Stimulated activated CD4-positive, alpha-beta T cell treated with anti-CD3 and anti-CD28 coated beads, TNF-alpha, amount 100 ng/mL, for 4 hours (primary cell): ENCODE data around the gene ZC3H7B.
"Not testable (repeated sequence)": the region's sequence is repeated elsewhere in the genome, so short reads cannot be mapped to it uniquely, and the experiment has no call there.

Experiments
- DNase-seq, 3 experiments: peaks; one replicate each; pipeline ENCODE4 v3.0.0-alpha.2; 2020; ENCODE audit warnings: low read depth in 3 of 3

Gene ZC3H7B

DNA sequence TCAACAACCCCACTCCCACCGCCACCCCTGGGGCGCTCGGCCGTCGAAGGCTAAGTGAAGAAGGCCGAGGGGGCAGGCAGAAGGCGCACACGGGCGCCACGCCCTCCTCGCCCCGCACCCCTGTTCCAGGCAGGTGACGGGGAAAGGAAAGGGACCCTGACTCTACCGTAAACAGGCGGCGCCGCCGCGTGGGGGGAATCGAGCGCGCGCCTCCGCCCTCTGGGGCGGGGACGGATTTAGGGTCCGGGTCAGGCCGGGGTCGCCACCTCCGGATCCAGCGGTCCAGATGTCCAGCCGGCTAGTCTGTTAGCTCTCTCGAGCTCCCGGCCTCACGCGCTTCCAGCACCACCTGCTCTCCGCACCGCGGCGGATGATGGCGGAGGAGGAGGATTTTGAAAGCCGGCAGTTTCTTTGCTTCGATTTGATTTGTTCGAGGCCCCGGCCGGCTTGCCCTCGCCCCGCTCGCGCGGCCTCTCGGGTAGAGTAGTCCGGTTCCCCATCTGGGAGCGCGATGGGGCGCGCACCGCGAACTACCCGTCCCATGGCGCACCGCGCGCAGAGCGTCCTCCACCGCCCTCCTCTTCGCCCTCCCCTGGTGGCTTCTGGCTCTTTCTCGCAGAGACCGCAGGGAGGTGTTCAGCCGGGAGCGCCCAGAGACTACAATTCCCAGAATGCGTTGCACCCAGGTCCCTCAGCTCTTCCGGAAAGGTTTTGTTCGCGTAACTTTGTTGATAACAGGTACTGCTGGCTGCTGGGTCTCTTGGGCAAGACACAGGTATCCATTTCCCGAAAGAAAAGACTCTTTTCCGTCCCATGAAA lies 15.3 kb upstream of the ZC3H7B start, which contains the start of gene RANGAP1:
RANGAP1 (minus strand) TSS at position 368 of the 819 bp plus-strand sequence. CDS start 5,143 bp downstream, outside the sequence.
- DNase-seq: peak; percentile 91 to 97 (median 96)

- peak in 1 of 3 experiments; percentile 15 for DNase-seq
These were observed 14.7 kb upstream of the ZC3H7B start for GRCh38 chr22:41286639-41287091.

DNA sequence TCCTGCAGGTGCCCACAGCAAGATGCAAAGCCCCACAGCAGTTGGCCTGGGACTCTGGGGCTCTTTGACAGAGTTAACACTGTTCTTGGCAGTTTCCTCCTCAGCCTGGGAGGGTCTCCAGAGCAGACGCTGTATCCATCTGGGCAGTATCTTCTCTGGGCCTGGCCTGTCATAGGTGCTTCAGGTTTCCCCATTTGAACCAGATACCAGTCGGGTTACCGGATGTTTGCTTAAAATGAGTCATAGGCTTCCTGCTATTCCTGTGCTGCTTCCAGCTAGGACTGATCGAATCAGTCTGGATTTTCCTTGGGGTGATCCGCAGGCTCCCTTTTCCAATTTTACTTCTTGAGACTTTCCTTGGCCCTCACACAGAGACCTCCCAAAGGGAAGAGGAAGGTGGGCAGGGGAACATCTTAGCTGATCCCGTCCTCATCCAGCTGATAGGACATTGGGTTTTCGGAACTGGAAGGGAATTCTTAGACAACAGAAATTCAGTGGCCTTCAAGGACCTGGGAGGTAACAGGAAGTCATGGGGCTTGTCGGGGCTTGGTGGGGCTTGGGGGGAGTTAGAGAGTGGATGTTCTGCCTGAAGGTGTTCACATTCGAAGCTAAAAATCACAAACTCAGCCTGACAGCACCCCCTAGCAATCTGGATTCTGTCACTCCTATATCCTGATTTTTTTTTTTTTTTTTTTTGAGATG lies 12.9 kb upstream of the ZC3H7B start:
- DNase-seq: no peak

DNA sequence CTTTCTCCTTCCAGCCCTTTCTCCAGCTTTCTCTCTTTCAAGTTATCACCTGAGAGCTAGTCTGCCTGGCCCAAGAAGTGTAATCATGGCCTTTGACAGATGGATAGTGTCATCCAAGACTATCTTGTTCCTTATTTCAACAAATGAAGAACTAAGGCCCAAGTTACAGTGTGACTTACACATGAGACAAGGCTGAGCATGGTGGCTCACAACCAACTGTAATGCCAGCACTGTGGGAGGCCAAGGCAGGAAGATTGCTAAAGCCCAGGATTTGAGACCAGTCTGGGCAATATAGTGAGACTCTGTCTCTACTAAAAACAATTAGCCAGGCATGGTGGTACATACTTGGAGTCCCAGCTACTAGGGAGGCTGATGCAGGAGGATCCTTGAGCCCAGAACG lies 11.7 kb upstream of the ZC3H7B start:
- DNase-seq: no peak

DNA sequence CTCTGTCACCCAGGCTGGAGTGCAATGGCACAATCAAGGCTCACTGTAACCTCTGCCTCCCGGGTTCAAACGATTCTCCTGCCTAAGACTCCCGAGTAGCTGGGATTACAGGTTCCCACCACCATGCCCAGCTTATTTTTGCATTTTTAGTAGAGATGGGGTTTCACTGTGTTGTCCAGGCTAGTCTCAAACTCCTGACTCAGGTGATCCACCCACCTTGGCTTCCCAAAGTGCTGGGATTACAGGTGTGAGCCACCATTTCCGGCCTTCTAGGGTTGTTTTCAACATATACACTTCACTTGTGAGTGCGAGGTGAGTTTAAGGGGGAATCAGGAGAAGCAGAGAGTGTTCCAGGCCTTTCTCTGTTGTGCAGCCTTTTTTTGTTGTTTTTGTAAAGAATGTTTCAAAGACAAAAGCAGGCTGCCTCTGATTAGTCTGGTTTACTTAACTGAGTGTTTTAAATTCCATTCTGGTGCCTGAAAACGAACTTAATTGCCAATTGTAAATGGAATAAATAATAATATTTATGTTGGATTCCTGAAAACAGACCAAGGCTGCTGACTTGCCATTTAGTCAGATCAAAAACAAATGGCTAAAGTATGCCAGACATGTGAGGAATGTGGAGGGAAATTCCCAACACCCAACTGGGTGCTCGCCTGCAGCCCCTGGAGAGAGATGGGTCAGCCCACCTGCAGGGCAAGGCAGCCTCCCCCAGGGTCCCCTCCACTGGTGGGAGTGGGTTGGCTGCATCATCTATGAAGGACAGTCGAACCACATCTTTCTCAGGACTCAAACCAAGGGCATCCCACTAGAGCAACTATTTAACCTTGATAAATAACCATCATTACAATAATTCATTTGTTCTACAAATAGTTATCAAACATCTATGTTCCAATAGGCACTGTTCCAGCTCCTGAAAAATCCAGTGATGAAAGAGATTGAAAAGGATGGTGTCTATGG lies 10.8 kb upstream of the ZC3H7B start:
- DNase-seq: no peak

DNA sequence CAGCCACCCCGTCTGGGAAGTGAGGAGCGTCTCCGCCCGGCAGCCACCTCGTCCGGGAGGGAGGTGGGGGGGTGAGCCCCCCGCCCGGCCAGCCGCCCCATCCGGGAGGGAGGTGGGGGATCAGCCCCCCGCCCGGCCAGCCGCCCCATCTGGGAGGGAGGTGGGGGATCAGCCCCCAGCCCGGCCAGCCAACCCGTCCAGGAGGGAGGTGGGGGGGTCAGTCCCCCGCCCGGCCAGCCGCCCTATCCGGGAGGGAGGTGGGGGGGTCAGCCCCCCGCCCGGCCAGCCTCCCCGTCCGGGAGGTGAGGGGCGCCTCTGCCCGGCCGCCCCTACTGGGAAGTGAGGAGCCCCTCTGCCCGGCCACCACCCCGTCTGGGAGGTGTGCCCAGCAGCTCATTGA lies 6.5 kb upstream of the ZC3H7B start:
- DNase-seq: not testable (repeated sequence)

GRCh38 chr22:41296826-41297667 lies 4.3 kb upstream of the ZC3H7B start:
- no peak for DNase-seq

GRCh38 chr22:41300661-41301060 lies 664 bp upstream of the ZC3H7B start:
- no peak for DNase-seq

DNA sequence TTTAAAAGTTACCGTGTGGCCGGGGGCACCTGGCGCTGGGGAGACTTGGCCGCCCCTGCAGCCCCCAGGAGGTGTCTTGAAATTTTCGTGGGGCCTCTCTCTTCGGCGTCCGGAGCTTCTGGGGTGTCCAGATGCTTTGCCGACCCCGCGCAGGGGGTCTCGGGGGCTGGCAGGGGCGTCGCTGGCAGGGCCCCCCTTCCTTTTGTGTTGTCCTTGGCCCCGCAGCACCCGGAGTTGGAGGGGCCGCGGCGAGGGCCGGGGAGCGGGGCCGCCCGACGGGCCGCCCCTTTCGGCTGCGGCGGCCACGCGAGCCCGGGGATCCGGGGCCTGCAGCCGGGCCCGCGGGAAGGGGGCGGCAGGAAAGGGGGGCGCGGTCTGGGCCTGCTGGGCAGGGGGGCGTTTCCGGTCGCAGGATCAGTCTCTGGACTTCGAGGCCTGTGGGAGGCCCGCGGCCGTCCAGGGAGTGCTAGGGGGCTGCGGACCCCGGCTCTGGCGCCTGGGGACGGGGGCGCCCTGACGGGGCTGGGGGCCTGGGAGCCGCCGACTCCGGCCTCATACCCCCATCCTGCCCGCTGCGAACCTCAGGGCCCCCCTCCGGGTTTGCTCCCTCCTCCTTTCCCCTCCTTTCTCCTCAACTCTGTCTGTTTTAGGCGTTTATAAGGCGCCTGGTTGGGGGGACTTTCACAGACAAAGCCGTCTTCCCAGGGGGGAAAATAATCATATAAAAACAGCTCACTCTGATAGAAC lies 869 bp downstream of the ZC3H7B start:
- DNase-seq: no peak

GRCh38 chr22:41302811-41303210 lies 1.5 kb downstream of the ZC3H7B start:
- DNase-seq: no peak

- no peak for DNase-seq
These were observed 4.3 kb downstream of the ZC3H7B start for GRCh38 chr22:41305646-41306045.

DNA sequence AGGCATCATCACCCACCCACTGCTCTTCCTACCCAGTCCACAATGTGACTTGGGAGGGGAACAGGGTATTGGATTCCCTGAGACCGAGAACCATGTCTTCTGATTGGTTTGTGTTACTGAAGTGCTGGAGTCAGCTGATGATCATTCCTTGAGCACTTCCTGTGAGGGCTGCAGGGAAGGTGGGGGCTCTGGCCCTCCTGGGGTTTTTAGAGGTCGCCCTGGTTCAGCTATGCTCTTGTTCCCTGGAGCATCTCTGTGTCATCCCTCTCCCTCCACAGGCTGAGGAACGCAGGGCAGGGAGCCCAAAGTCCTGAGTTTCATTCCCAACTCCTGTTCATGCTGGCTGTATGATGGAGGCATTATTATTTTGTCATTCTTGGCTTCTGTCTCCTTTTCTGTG lies 6.7 kb downstream of the ZC3H7B start:
- no peak for DNase-seq

DNA sequence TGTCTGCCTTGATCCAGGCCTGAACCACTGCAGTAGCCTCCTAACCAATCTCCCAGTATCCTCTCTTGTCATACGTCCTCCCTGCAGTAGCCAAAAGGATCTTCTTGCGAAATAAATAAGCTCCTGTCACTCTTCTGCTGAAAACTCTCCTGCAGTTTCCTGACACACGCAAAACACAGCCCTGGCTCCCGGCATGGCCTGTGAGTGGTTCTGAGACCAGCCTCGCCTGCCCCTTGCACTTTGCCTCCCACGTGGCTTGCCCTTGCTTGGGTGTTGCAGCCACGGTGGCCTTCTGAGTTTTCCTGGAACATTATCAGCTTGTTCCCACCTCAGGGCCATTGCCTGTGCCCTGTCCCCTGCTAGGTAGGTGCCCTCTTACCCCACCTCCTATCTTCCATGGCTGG lies 7.2 kb downstream of the ZC3H7B start:
- DNase-seq: no peak

DNA sequence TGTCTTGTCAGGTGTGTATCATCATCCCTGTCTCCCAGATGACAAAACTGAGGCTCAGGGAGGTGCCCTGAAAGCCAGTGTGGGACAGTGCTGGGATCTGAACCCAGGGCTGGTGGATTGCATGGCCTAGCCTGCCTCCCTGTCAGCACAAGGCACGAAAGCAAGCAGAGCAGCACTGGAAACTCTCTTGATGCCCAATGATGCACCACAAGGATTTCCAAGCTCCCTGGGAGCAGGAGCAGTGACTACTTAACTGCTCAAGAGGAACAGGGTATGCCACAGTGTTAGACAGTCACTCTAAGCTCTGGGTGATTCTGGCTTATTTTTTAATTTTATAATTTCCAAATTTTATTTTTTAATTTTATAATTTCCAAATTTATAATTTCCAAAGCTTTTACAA lies 9.0 kb downstream of the ZC3H7B start:
- no peak for DNase-seq

DNA sequence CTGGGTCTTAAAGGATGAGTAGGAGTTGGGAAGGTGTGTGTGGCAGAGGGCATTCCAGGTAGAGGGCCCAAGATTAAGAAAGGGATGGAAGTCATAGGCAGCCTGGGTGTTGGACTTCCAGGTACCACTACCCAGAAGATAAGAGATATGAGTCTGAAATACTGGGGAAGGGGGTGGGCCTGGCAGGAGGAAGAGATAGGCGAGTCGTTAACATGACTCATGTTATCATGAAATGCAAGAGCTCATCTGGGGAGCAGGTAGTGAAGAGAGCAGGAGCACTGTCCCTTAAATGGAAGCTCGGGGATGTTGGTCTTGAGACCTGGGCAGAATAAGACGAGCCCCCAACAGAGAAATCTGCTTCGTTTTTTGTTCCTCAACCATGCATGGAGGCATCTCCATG lies 10.2 kb downstream of the ZC3H7B start:
- no peak for DNase-seq

DNA sequence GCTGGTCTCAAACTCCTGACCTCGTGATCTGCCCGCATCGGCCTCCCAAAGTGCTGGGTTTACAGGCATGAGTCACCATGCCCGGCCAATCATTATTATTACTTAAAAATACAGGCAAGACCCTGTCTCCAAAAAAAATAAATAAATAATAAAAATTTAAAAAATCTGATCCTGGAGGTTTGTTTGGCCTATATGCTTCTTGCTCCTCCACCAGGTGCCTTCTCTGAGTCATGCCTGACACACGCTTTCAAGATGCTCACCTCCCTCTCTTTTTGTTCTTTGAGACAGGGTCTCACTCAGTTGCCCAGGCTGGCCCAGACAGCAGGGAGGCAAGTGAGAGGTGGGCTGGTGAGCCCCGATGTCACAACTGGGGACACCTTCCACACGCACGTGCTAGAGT lies 13.5 kb downstream of the ZC3H7B start:
- DNase-seq: no peak

GRCh38 chr22:41315586-41315985 lies 14.3 kb downstream of the ZC3H7B start:
- no peak for DNase-seq

- DNase-seq: no peak
These were observed 19.3 kb downstream of the ZC3H7B start for GRCh38 chr22:41320416-41321240.

DNA sequence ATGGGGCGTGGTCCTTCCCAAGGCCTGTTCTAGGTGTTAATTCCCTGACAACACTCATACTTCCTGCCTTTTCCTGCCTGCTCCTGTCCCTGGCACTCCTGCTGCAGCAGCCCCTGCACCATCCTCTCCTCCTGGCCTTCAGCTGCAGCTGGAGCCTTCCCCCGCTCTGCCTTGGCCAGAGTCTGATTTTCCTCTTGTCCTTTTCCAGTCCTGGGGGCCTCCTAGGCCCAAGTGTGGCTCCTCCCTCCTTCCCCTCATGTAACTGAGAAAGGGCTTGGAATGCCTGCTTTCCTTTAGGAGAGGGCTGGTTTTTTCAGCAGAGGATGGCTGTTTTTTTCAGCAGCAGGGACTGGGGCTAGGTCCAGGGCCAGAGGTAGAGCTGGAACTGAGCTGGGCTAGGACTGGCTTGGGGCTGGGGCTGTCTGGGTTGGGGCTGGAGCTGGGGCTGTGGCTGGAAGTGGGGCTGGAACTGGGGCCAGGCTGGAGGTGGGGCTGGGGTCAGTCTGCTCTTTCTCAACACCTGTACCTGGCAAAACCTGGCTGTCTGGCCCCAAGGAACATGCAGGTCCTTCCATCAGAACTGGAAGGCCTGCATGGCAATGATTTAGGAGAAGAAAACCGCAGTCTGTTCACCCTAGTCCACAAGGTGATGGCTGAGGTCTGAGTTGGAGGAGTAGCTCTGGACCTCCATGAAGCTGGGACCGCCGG lies 23.6 kb downstream of the ZC3H7B start:
- no peak for DNase-seq
